KMS-11 (cell line): ENCODE measurements around the gene DUSP22.

ENCODE experiments used
- H2AFZ ChIP-seq: fragments of 200-600 bp; sonication (generic); 2 replicates; pipeline ENCODE4 v1.6.1; 2016; ENCODE audit warnings: antibody characterized with exemption, mixed run types, low read depth
- H3K27ac ChIP-seq: fragments of 200-600 bp; sonication (generic); 2 replicates; pipeline ENCODE4 v1.6.1; 2016; ENCODE audit warnings: mild to moderate bottlenecking, mixed run types
- H3K27me3 ChIP-seq: fragments of 200-600 bp; sonication (generic); 2 replicates; pipeline ENCODE4 v1.6.1; 2017; ENCODE audit warnings: mild to moderate bottlenecking, low read depth, mixed run types, moderate library complexity; ENCODE audit not compliant: insufficient read depth
- H3K36me3 ChIP-seq: fragments of 200-600 bp; sonication (generic); 2 replicates; pipeline ENCODE4 v1.6.1; 2017; ENCODE audit warnings: mild to moderate bottlenecking, mixed run types; ENCODE audit not compliant: insufficient read depth
- H3K4me1 ChIP-seq: fragments of 200-600 bp; sonication (generic); 2 replicates; pipeline ENCODE4 v1.6.1; 2016; ENCODE audit warnings: mild to moderate bottlenecking, low read depth, mixed run types; ENCODE audit not compliant: poor library complexity, severe bottlenecking
- H3K4me2 ChIP-seq: fragments of 200-600 bp; sonication (generic); 2 replicates; pipeline ENCODE4 v1.7.0; 2016; ENCODE audit warnings: mild to moderate bottlenecking, mixed run types
- H3K4me3 ChIP-seq: fragments of 200-600 bp; sonication (generic); IDR thresholded peaks from 2 replicates; pipeline ENCODE4 v1.6.1; 2017; ENCODE audit warnings: low read depth, low read length, mixed read lengths; ENCODE audit not compliant: insufficient read depth
- H3K79me2 ChIP-seq: fragments of 200-600 bp; sonication (generic); 2 replicates; pipeline ENCODE4 v1.6.1; 2016; ENCODE audit warnings: low read depth, mixed run types; ENCODE audit not compliant: insufficient read depth
- H3K9ac ChIP-seq: fragments of 200-600 bp; sonication (generic); 2 replicates; pipeline ENCODE4 v1.6.1; 2016; ENCODE audit warnings: mild to moderate bottlenecking, mixed run types
- H4K20me1 ChIP-seq: fragments of 200-600 bp; sonication (generic); 2 replicates; pipeline ENCODE4 v1.6.1; 2016; ENCODE audit warnings: mild to moderate bottlenecking, mixed run types; ENCODE audit not compliant: insufficient read depth
- CTCF ChIP-seq: fragments of 200-600 bp; sonication (generic); conservative IDR thresholded peaks from 2 replicates; pipeline ENCODE4 v1.6.1; 2017; ENCODE audit warnings: low read depth, mild to moderate bottlenecking, antibody characterized with exemption, low read length, moderate library complexity, mixed read lengths

DUSP22 gene

DNA sequence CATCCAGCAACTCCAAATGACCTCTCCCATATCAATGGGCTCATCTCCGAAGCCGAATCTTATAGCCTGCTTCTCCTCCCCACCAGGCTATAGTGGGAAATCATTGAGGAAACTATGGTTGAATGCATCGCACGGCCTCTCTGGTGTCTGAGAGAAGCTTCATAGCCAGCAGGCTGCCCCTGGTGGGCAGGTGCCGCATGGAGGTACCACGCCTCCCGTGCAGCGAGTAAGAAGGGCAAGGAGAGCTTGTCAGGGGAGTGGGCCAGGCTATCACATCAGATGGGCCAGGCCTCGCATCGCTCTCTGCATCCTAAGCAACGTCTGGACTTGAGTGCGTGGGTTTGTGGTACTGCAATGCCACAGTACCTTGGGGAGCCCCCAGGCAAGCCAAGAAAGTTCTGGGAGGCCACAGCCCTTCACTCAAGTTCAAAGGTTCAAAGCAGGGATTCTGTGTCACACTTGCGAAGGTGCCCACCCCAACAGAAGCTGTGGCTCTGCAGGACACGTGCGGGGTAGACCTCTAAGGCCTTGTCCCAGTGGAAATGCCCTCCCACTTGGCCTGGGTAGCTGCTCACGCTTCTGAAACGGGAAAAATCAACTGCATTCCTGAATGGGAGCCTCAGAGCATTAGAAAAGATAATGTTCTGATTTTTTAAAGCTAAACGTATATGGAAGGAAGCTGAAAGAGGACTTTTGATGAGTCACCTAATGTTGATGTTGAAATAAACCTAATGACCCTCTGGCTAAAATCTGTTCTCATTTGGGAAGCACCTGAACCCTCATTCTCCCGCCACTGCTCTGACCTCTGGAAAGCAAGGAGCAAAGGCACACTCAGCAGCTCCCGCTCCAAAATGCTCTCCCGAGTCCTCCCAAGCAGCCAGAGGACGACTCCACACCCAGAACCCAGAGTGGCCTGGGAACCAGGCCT, 90.9 kb downstream of the DUSP22 start:
- no peak for TF ChIP-seq CTCF
- Histone ChIP-seq H3K36me3 (no peaks in the 10 kb centered on the region), H4K20me1 (no peaks in the 10 kb centered on the region), H3K4me2 (no peak overlapping the region), H3K79me2 (no peaks in the 10 kb centered on the region), H3K4me1 (peaks cover 12% of the 10 kb centered on the region), H3K9ac (no peak overlapping the region), H3K27me3 (no peaks in the 10 kb centered on the region), H3K4me3 (no peak overlapping the region), H2AFZ (no peak overlapping the region), H3K27ac (no peak overlapping the region)

- Histone ChIP-seq H3K27ac (no peak overlapping the region), H3K79me2 (no peaks in the 10 kb centered on the region), H3K4me3 (no peak overlapping the region), H3K36me3 (no peaks in the 10 kb centered on the region), H3K4me1 (peaks cover 19% of the 10 kb centered on the region), H3K4me2 (no peak overlapping the region), H3K27me3 (no peaks in the 10 kb centered on the region), H2AFZ (no peak overlapping the region), H4K20me1 (no peaks in the 10 kb centered on the region), H3K9ac (no peak overlapping the region)
- TF ChIP-seq CTCF, result no peak
These were observed 91.6 kb downstream of the DUSP22 start for GRCh38 chr6:383856-384255.

GRCh38 chr6:384898-385297, 92.6 kb downstream of the DUSP22 start:
- no peak overlapping the region for H3K9ac ChIP-seq
- H3K4me3 ChIP-seq, result no peak overlapping the region
- H3K27ac ChIP-seq, result no peak overlapping the region
- TF ChIP-seq CTCF, result no peak
- no peaks in the 10 kb centered on the region for H3K36me3 ChIP-seq
- no peaks in the 10 kb centered on the region for H3K27me3 ChIP-seq
- peaks cover 23% of the 10 kb centered on the region for H3K4me1 ChIP-seq
- H2AFZ ChIP-seq, result no peak overlapping the region
- H3K79me2 ChIP-seq, result peaks cover 1% of the 10 kb centered on the region; the same call in 1 of the 2 replicates
- H4K20me1 ChIP-seq, result no peaks in the 10 kb centered on the region
- H3K4me2 ChIP-seq, result no peak overlapping the region

GRCh38 chr6:385614-386013, 93.3 kb downstream of the DUSP22 start:
- no peaks in the 10 kb centered on the region for H4K20me1 ChIP-seq
- H3K4me2 ChIP-seq, result no peak overlapping the region
- TF ChIP-seq CTCF, result no peak
- H3K27me3 ChIP-seq, result no peaks in the 10 kb centered on the region
- H3K4me1 ChIP-seq, result peaks cover 31% of the 10 kb centered on the region
- H3K27ac ChIP-seq, result no peak overlapping the region
- no peaks in the 10 kb centered on the region for H3K36me3 ChIP-seq
- no peak overlapping the region for H3K9ac ChIP-seq
- no peak overlapping the region for H3K4me3 ChIP-seq
- H3K79me2 ChIP-seq, result peaks cover 8% of the 10 kb centered on the region; the same call in 1 of the 2 replicates
- no peak overlapping the region for H2AFZ ChIP-seq
